ENCODE data around the gene CYP26A1.
"Not testable (repeated sequence)": the region's sequence is repeated elsewhere in the genome, so short reads cannot be mapped to it uniquely, and the experiment has no call there.

CYP26A1 gene

DNA sequence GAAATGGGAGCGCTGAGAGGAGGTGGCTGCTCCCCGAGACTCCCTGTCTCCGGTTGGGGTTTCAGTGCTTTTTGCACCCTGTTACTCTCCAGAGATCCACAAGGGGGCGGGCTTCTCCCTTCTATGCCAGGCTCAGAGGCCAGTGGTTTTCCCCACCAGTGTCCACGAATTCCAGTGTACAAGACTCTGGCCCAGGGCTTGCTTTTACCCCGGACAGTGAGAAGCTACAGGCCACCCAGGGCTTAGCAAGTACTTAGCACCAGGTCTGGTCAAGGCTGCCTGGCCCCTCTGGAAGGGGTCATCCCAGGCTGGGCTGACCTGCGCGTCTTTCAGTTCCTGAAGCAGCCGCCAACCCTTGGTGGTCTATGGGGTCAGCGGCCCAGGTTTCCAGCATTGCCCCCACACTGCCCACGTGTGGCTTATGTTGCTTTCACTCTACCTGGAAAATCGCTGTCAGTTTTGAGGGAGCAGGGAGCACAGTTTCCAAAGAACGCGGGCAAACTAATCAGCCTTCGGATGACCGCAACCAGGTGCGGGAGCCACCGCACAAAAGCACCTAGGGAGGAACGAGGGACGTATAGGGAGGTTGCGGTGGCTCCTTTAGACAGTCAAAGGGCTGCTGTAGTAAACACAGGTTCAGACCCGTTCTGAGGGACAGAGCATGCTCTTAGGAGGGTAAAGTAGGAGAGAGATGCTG, 6.8 kb downstream of the CYP26A1 start:
- DNase-seq = peak; percentile 53

DNA sequence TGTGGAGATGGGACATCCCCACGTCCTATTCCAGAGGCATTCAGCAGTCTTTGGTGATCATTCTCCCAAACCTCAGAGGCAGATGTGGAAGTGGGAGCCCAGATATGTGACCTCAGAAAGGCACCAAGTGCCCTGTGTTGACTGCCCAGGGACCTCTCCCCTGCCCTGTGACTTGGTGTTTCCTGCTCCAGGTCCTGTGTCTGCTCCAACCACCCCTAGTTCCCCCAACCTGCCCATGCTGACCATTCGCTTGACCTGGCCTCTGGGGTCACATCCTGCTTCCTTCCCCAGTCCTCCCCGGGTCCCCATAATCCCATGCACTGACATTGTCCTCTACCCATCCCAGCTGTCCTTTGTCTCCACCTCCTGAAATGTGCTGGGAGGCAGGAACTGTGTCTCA, 7.6 kb downstream of the CYP26A1 start:
- DNase-seq = no peak

DNA sequence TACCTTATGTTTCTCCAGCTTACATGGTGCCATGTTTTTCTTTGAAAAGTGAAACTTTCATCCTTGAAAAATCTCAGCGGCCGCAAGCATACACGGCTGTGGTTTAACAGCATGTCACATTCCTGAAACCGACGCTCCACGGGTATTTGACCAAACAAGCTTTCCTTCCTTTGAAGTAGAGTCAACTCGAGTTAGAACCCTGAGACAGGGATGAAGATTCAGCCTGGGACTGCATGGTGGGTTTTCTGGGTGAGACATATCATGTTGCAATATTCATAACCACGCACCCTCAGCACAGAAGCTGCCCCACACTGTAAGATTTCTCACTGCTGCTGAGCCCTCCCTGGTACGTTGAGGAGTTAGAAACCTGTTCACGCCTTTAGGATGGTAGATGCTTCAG, 8.1 kb downstream of the CYP26A1 start:
- DNase-seq = no peak

DNA sequence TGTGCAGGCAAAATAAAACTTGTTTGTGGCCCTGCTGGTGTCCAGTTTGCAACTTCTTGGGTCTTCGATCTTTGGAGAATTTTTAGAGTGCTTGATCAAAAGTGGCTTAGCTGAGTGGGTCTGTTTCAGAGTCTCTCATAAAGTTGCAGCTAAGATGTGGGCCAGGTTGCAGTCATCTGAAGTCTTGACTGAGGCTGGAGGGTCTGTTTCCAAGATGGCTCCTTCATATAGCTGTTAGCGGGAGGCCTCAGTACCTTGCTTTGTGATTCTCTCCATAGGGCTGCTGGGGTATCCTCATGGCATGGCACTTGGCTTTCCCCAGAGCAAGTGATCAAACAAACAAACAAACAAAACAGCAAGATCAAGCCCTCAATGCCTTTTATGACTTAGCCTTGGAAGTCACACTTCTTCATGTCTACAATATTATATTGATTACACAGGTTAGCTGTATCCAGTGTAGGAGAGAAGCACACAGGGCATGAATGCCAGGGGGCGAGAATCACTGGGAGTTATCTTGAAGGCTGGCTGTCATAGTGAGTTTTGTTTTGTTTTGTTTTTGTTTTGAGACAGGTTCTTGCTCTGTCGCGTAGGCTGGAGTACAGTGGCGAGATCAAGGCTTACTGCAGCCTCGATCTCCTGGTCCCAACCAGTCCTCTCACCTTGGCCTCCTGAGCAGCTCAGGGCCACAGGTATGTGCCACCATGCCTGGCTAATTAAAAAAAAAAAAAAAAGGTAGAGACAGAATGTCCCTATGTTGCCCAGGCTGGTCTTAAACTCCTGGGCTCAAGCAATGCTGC, 10.2 kb downstream of the CYP26A1 start:
- DNase-seq = no peak

DNA sequence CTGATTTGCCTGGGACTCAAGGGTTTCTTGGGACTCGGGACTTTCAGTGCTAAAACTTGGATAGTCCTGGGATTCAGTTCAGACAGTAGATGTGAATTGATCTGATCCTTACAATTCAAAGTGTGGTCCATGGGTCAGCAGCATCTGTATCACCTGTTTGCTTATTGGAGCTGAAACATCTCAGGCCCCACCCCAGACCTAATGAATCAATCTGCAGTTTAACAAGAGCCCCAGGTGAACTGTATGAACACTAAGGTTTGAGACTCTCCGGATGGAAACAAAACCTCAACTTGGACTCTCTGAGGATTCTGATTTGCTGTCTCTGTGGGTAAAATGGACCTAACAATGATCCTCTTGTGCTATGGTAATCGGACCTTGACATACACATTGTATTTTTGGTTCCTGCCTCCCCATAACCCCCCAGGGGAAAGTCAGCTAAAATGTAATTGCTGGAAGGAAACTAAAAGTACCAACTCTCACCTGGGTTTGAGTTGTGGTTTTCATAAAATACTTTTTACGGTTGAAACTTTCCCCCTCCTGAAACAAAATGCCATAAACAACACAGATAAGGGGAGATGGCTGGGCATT, 11.7 kb downstream of the CYP26A1 start:
- no peak for DNase-seq

DNA sequence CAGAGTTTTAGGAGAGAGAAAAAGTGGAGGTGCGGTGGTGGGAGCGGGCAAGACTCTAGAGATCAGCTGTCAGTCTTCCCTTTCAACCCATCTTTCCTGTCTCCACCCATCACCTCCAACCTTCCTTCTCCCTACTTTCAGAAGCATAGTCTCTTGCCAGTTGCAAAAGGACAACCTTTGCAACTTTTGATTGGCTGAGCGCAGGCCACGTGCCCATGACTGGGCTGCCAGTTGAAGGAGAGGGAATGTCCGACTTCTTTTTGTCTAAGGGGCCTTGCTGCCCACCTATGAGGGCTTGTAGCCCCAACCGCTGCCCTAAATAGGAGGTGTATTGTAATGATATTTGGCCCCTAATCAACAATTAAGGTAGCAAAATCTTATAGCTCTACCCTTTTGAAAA, 12.6 kb downstream of the CYP26A1 start:
- DNase-seq = no peak

DNA sequence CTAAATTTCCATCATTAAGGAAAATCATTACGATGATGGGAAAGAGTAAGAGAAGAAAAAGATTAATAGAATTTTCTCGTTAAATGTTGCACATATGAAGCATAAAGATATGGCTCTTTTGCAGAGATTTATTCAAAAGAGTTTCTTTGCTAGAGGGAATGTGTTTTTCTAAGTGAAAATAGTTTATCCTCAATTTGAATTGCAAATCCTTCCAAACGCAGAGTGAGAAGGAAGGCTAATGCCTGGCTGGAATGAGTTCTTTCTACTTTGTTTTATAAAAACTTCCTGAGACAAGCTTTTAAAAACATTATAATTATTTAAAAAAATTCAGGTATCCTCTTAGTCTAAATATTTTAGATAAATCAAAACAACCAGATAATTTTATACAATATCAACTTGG, 14.2 kb downstream of the CYP26A1 start:
- DNase-seq = no peak

DNA sequence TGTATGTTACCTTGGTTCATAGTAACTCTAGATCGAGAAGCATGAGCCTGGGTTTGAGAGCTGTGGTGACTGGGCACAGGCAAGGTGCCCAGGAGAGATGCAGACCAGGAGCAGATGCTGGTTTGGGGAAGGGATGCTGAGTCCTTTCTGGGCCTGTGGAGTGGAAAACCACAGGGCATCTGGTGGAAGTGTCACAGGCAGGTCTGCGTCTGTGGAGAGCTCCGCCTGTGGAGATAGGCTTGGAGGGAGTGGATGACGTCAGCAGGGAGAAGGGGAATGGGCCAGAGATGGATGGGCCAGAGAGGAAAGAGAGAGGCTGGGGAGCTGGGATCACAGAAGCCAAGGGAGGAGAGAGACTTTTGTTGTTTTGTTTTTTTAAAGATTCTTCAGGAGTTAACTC, 14.8 kb downstream of the CYP26A1 start:
- no peak for DNase-seq

DNA sequence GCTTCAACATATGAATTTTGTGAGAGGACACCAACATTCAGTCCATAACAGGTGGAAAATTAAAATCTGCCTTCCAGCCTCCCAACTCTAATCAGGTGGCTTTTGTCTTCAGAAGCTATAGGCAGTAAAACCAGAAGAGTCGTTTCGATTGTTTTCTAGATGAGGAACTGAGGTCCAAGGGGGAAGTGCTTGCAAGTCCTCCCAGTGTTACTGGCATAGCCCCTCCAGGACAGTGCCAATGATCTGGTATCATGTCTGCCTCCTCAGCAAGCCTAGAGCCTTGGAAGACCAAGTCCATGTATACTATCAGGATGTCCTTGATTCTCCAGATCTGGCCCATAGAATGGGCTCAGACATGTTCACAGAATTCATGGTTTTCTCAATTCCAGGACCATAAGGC, 16.9 kb downstream of the CYP26A1 start:
- DNase-seq = no peak

DNA sequence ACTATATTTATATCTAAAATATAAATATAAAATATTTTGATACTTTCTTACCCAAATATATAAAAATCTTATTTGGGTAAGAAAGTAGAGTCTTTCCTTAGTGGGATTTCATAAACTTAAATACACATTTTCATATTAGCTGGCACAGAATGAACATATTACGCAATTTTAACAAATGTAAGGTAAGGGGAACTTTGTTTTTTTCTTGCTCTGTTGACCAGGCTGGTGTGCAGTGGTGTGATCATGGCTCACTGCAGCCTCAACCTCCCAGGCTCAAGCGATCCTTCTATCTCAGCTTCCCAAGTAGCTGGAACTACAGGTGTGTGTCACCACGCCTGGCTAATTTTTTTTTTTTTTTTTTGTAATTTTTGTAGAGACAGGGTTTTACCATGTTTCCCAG, 18.3 kb downstream of the CYP26A1 start:
- no peak for DNase-seq

DNA sequence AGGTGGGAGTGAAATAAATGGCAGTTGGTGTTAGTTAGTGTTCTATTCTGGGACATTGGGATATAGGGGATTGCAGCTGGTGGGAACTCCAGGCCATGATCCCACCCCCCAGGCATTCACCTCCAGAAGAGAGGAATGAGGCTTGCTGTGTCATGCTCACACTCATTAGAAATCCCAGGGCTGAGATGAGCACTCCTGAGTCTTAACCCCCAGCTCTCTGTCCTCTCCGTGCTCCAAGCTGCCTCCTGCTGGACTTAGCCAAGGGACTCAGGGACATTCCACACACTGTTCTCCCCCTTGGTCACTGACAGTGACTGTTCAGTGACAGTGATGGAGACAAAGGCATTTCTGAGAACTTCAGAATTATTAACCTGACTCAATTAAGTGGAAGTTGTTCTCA, 21.5 kb downstream of the CYP26A1 start:
- DNase-seq = no peak

DNA sequence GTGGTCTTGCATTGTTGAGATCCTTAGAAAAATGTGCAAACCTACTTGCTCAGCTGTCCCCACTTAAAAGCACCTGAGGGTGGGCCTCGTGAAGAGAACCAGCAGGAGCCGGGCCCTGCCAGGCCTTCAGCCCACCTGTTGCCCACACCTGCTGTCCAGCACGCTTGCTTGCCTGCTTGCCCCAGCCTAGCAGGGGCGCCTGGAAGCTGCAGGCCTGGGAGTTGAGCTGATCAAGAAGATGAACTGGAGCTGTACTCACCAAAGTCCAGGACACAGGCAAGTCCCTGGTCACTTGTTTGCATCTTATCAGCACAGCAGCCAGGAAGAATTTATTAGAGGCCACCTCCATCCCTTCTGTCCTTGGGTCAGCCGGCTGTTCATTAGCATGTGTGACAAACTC, 23.2 kb downstream of the CYP26A1 start:
- no peak for DNase-seq

DNA sequence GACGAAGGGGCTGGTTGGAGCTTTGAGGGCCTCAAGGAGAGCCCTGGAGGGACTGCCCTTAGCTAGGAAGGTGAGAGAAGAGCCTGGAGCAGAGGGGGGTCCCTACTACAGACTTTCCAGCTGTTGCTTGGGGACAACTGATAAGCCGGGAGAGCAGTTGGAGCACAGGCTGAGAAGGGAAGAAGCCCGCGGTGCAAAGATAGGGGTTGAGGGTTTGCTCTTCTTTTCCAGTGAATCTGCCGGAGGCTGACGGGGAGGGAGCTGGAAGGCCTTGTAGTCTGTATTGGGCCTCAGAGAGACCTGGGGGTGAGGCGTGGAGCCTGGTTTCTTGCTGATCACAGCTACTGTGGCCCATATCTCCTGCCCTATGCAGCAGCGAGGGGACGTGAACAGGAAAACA, 23.7 kb downstream of the CYP26A1 start:
- DNase-seq = no peak

DNA sequence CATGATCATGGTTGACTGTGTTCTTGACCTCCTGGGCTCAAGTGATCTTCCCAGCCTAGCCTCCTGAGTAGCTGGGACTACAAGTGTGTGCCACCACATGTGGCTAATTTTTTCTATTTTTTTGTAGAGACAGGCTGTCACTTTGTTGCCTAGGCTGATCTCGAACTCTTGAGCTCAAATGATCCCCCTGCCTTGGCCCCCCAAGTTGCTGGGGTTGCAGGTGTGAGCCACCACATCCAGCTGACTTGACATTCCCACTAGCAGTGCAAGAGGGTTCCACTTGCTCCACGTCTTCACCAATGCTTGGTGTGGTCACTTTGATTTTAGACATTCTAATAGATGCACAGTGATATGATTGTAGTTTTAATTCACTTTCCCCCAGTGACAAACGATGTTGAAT, 25.1 kb downstream of the CYP26A1 start:
- no peak for DNase-seq

DNA sequence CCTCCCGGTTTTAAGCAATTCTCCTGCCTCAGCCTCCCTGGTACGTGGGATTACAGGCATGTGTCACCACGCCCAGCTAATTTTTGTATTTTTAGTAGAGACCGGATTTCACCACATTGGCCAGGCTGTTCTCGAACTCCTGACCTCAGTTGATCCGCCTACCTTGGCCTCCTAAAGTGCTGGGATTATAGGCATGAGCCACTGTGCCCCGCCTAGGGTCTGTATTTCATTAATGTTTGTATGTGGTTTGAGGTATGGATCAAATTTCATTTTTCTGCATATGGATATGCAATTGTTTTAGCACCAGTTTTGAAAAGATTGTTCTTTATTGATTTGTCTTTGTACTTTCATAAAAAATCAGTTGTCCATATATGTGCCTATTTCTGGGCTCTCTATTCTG, 26.0 kb downstream of the CYP26A1 start:
- no peak for DNase-seq

DNA sequence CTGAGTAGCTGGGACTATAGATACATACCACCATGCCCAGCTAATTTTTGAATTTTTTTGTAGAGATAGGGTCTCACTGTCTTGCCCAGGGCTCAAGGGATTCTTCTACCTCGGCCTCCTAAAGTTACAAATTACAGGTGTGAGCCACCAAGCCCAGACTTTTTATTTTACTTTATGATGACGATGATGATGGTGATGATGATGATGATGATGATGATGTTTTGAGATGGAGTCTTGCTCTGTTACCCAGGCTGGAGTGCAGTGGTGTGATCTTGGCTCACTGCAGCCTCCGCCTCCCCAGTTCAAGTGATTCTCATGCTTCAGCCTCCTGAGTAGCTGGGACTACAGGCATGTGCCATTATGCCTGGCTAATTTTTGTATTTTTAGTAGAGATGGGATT, 27.5 kb downstream of the CYP26A1 start:
- DNase-seq = not testable (repeated sequence)

DNA sequence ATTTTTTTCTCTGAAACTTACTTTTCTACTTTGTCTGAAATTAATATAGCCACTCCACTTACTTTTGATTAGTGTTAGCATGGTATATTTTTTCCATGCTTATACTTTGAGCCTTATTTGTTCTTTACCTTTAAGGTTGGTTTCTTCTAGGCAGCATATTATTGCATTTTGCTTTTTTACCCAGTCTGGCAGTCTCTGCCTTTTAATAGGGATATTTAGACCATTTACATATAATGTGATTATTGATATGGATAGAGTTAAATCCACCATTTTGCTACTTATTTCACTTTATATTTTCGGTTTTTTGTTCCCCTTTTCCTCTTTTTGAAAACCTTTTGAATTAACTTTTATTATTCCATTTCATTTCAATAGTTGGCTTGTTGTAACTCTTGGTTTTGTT, 30.3 kb downstream of the CYP26A1 start:
- no peak for DNase-seq

DNA sequence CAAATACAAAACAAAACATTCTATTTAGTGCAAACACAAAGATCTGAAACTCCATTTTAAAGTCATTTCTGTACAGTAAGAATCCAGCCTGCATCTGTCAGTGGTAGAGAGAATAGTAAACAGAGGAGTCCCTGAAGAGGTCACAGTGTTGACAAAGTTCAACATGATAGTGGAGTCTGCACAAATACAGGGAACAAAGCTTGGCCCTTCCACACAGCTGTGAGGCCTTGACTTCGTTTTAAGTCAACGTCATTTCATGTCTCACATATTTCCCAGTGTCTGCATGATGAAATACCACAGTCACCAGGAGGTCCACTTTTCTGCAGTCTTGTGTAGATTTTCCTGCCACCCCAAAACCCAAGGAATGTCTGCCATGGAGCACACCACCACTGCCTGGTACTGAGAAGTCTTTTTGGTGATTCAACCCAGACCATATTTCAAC, 33.0 kb downstream of the CYP26A1 start:
- no peak for DNase-seq

DNA sequence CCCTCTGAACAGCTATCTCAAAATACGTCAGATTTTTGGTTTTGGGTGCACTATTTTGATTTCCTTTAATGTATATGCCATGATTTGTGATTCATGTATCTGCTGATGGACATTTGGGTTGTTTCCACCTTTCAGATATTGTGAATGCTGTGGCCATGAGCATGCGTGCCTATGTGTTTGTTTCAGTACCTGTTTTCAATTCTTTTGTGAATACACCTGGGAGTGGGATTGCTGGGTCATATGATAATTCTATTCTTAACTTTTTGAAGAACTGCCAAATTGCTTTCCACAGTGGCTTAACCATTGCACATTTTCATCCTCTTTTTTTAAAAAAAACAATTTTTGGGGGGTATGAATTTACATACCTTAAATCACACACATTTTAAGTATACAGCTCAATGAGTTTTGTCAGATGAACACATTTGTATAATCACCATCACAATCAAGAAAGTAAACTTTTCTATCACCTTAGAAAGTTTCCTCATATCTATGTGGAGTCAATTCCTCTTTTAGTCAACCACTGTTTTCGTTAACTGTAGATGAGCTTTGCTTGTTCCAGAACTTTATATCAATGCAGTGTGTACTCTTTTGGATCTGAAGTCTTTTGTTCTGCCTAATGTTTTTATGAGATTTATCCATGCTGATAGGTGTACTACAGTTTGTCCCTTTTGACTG, 36.9 kb downstream of the CYP26A1 start:
- DNase-seq = no peak

DNA sequence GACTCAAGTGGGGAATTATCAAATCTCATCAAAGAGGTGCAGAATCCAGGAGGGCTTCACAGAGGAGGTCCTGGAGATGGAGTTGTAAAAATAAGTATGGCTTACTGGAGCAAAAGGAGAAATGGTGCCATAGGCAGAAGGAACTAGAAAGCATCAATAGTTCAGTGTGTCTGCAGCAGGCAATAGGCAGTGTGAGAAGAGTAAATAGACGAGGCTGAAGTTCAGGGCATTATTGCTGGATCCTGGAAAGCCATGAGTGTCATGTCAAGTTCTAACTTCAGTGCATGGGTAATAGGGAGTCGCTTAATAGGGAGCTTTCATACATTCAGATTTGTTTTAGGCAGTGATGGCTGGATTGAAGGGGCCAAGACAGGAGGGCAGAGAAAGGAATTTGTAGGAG, 39.3 kb downstream of the CYP26A1 start:
- DNase-seq = no peak

DNA sequence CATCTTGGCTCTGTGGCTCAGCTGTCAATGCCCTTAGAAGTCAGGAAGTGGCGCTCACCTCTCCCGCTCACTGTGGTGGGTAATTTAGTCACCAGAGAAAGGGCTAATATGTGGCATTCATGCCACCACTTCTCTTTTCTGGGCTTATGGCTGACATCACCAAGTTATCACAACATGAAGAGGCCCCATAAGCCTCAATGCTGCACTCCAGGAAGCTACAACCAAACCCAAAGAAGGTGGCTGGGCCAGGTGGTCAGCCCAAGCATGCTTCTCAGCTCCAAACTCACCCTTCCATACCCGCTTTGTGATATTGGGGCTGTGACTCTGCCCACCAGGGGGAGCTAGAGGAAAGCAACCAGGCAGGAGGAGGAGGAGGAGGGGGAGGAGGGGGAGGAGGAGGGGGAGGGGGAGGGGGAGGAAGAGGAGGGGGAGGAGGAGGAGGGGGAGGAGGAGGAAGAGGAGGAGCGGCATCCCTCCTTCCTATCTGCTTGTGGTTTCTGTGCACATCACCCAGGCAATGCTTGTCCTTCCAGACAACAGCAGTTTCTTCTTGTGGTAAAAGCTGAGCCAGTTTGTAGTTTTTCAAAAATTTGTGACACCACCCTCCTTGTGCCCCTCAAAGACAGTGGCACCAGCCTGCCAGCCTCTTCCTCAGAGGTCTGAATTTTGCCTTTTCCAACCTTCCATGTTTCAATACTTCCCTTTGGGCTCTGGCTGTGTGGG, 42.1 kb downstream of the CYP26A1 start:
- DNase-seq = peak; percentile 67

DNA sequence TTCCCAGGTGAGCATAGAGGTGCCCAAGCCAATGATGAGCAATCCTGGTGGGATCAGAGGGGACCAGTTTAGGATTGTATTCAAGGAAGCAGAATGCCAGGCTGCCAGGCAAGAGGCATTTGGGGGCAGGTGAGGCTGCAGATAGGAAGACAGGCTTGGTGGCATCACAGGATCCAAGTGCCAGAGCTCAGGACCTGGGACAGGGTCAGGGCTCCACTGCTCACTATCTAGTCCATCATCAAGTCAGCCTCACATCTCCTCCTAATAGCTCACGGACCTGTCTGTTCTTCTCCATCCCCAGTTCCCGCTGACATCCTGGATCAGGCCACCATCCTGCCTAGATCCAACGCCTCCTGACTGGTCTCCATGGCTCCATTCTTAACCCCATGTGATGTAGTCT, 47.6 kb downstream of the CYP26A1 start:
- no peak for DNase-seq

DNA sequence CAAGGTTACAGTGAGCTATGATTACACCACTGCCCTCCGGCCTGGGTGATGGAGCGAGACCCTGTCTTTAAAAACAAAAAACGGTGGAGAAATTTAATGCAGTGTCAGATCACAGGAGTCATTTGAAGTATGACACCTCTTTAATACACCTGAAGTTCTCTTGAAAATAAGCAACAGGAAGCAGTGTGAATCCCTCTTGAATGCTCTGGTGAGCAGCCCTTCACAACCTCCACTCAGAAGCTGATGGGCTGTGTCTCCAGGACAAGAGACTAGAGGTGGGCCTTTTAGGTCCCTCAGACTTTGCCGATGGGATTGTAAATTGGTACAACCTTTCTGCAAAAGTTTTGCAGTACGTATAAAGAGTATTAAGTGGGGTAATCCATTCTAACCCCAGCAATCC, 50.1 kb downstream of the CYP26A1 start:
- DNase-seq = no peak
